H1 (cell line): Measurements from ENCODE around the gene SMOC2. TPM values are rescaled to one million over a fixed set of nuclear protein-coding genes. Genes with fewer than 3 reads are reported as not detected.

Experiments
- CTCF ChIA-PET: fragments of 300-600 bp; sonication (Branson Sonifier 250); formaldehyde crosslinking; loops from one replicate; lab custom pipeline; 2021; ENCODE audit not compliant: partially characterized antibody; lab: Charles Lee
- POLR2A ChIA-PET: fragments of 300-600 bp; sonication (Branson Sonifier 250); formaldehyde crosslinking; loops from one replicate; lab custom pipeline; 2021; ENCODE audit warnings: inconsistent platforms; ENCODE audit not compliant: partially characterized antibody; lab: Charles Lee
- DNase-seq, 2 experiments: peaks; one replicate each; pipeline versions ENCODE4 v3.0.0 to v3.0.0-alpha.2; 2010 to 2022; ENCODE audit warnings: low spot score in 2 of 2, low read depth in 1 of 2, mixed read lengths in 1 of 2
- FAIRE-seq: peaks from 2 replicates; lab custom pipeline; 2011; peaks lifted over from hg19 to GRCh38; lab: Jason Lieb, UNC
- H2AFZ ChIP-seq: 2 replicates; pipeline ENCODE4 v1.8.1; 2012; ENCODE audit warnings: low read length, inconsistent platforms
- H2AK5ac ChIP-seq: 2 replicates; pipeline ENCODE4 v1.6.1; 2013; ENCODE audit warnings: low read depth, low read length
- H2BK120ac ChIP-seq: replicated peaks from 2 replicates; pipeline ENCODE3; 2013; ENCODE audit warnings: low read depth, low read length, inconsistent platforms
- H2BK12ac ChIP-seq: 2 replicates; pipeline ENCODE4 v1.6.1; 2013; ENCODE audit warnings: low read depth, low read length
- H2BK15ac ChIP-seq: 2 replicates; pipeline ENCODE4 v1.6.1; 2013; ENCODE audit warnings: low read length
- H2BK20ac ChIP-seq: 2 replicates; pipeline ENCODE4 v1.6.1; 2013; ENCODE audit warnings: low read length
- H2BK5ac ChIP-seq: 2 replicates; pipeline ENCODE4 v1.6.1; 2013; ENCODE audit warnings: low read depth, low read length
- H3K14ac ChIP-seq: 2 replicates; pipeline ENCODE4 v1.6.1; 2013; ENCODE audit warnings: inconsistent platforms; ENCODE audit not compliant: insufficient read length
- H3K18ac ChIP-seq: 2 replicates; pipeline ENCODE4 v1.6.1; 2013; ENCODE audit warnings: low read length; ENCODE audit errors: extremely low read depth
- H3K23ac ChIP-seq: 2 replicates; pipeline ENCODE4 v1.6.1; 2013; ENCODE audit warnings: inconsistent platforms; ENCODE audit not compliant: insufficient read length
- H3K23me2 ChIP-seq: 2 replicates; pipeline ENCODE4 v1.6.1; 2013; ENCODE audit warnings: low read depth, low read length
- H3K27ac ChIP-seq: 2 replicates; pipeline ENCODE4 v1.6.1; 2011; ENCODE audit warnings: low read depth, low read length, inconsistent platforms
- H3K27me3 ChIP-seq, 4 experiments: replicated peaks in 1 of 4; 1 replicate in 1 of 4; 2 replicates in 3 of 4; pipeline versions ENCODE4 v1.6.1 to v1.8.1; 2011 to 2013; ENCODE audit warnings: low read length in 3 of 4, mild to moderate bottlenecking in 3 of 4, inconsistent platforms in 2 of 4, mixed read lengths in 2 of 4, moderate library complexity in 1 of 4; ENCODE audit not compliant: control insufficient read depth in 3 of 4, insufficient read depth in 3 of 4; ENCODE audit errors: extremely low read depth in 1 of 4
- H3K36me3 ChIP-seq, 4 experiments: 2 replicates each; pipeline versions ENCODE4 v1.6.1 to v1.8.1; 2011 to 2013; ENCODE audit warnings: mild to moderate bottlenecking in 4 of 4, low read length in 3 of 4, moderate library complexity in 2 of 4, control low read depth in 1 of 4, inconsistent platforms in 1 of 4; ENCODE audit not compliant: insufficient read depth in 4 of 4, control insufficient read depth in 2 of 4
- H3K4ac ChIP-seq: replicated peaks from 2 replicates; pipeline ENCODE3; 2013; ENCODE audit warnings: low read length, low read depth, mixed read lengths, inconsistent platforms; ENCODE audit not compliant: insufficient read length
- H3K4me1 ChIP-seq, 4 experiments: replicated peaks in 1 of 4; 1 replicate in 1 of 4; 2 replicates in 3 of 4; pipeline versions ENCODE4 v1.6.1 to v1.8.1; 2011 to 2013; ENCODE audit warnings: low read length in 3 of 4, inconsistent platforms in 2 of 4, mixed read lengths in 1 of 4; ENCODE audit not compliant: insufficient read depth in 4 of 4, control insufficient read depth in 3 of 4
- H3K4me2 ChIP-seq, 2 experiments: 2 replicates each; pipeline versions ENCODE4 v1.6.1 to v1.8.1; 2011 to 2013; ENCODE audit warnings: low read depth in 2 of 2, low read length in 2 of 2, control low read depth in 1 of 2, inconsistent platforms in 1 of 2, mild to moderate bottlenecking in 1 of 2; ENCODE audit not compliant: insufficient read depth in 1 of 2
- H3K4me3 ChIP-seq, 4 experiments: fragments of 200-600, 300-600 bp in 1 of 4; sonication (generic), shearing (Covaris generic), sonication (Bioruptor Twin) in 1 of 4; 2 replicates each; pipeline versions ENCODE4 v1.5.1 to v1.8.1; 2011 to 2016; ENCODE audit warnings: low read length in 4 of 4, low read depth in 3 of 4, control low read depth in 2 of 4, inconsistent platforms in 2 of 4, mild to moderate bottlenecking in 2 of 4, mixed read lengths in 1 of 4, moderate library complexity in 1 of 4; ENCODE audit not compliant: insufficient read depth in 2 of 4; ENCODE audit errors: extremely low read depth in 1 of 4
- H3K56ac ChIP-seq: replicated peaks from 2 replicates; pipeline ENCODE3; 2013; ENCODE audit warnings: low read depth, mild to moderate bottlenecking, mixed read lengths, low read length, inconsistent platforms; ENCODE audit not compliant: insufficient read length
- H3K79me1 ChIP-seq: 2 replicates; pipeline ENCODE4 v1.6.1; 2013; ENCODE audit warnings: low read depth, low read length, control low read depth
- H3K79me2 ChIP-seq, 2 experiments: 2 replicates each; pipeline versions ENCODE4 v1.6.1 to v1.8.1; 2012 to 2013; ENCODE audit warnings: low read length in 2 of 2, mild to moderate bottlenecking in 2 of 2, inconsistent platforms in 1 of 2; ENCODE audit not compliant: insufficient read depth in 2 of 2, control insufficient read depth in 1 of 2
- H3K9ac ChIP-seq, 4 experiments: replicated peaks in 1 of 4; 1 replicate in 1 of 4; 2 replicates in 3 of 4; pipeline versions ENCODE4 v1.6.1 to v1.8.1; 2011 to 2013; ENCODE audit warnings: low read depth in 3 of 4, low read length in 3 of 4, control low read depth in 2 of 4, mild to moderate bottlenecking in 2 of 4, moderate library complexity in 2 of 4, inconsistent platforms in 1 of 4; ENCODE audit errors: extremely low read depth in 1 of 4
- H3K9me3 ChIP-seq, 2 experiments: 2 replicates each; pipeline versions ENCODE4 v1.6.1 to v1.8.1; 2012 to 2013; ENCODE audit warnings: mild to moderate bottlenecking in 2 of 2, moderate library complexity in 2 of 2, control low read depth in 1 of 2, inconsistent platforms in 1 of 2, low read depth in 1 of 2, low read length in 1 of 2, mixed read lengths in 1 of 2; ENCODE audit not compliant: insufficient read depth in 2 of 2
- H4K20me1 ChIP-seq, 2 experiments: replicated peaks in 1 of 2; 2 replicates each; pipeline versions ENCODE3 to v1.8.1; 2011 to 2013; ENCODE audit warnings: inconsistent platforms in 2 of 2, low read length in 2 of 2, mild to moderate bottlenecking in 1 of 2; ENCODE audit not compliant: insufficient read depth in 2 of 2, control insufficient read depth in 1 of 2
- H4K5ac ChIP-seq: 2 replicates; pipeline ENCODE4 v1.6.1; 2013; ENCODE audit warnings: low read length, low read depth, mixed read lengths, inconsistent platforms; ENCODE audit not compliant: insufficient read length
- H4K8ac ChIP-seq: 2 replicates; pipeline ENCODE4 v1.8.0; 2013; ENCODE audit warnings: mild to moderate bottlenecking, moderate library complexity, low read length, inconsistent platforms; ENCODE audit not compliant: insufficient read depth; ENCODE audit errors: extremely low read depth
- H4K91ac ChIP-seq: replicated peaks from 2 replicates; pipeline ENCODE3; 2013; ENCODE audit warnings: low read length, mixed read lengths, inconsistent platforms; ENCODE audit not compliant: insufficient read length
- FOSL1 ChIP-seq: IDR thresholded peaks from 2 replicates; pipeline ENCODE4 v1.6.1; 2011; ENCODE audit warnings: mild to moderate bottlenecking, low read depth, low read length, moderate library complexity; ENCODE audit not compliant: insufficient read depth
- HDAC2 ChIP-seq, 2 experiments: fragments of 300-600 bp in 1 of 2; sonication (generic) in 1 of 2; IDR thresholded peaks; 2 replicates each; pipeline ENCODE4 v1.6.1; 2011 to 2012; ENCODE audit warnings: low read depth in 2 of 2, low read length in 2 of 2, mild to moderate bottlenecking in 2 of 2, moderate library complexity in 2 of 2, borderline replicate concordance in 1 of 2, inconsistent platforms in 1 of 2
- NANOG ChIP-seq: IDR thresholded peaks from 2 replicates; pipeline ENCODE4 v1.6.1; 2011; ENCODE audit warnings: low read length, low read depth, mild to moderate bottlenecking, inconsistent platforms; ENCODE audit not compliant: insufficient read depth, poor library complexity, severe bottlenecking
- PHF8 ChIP-seq: fragments of 200-600 bp; sonication (generic); conservative IDR thresholded peaks from 2 replicates; pipeline ENCODE4 v1.7.1; 2012; ENCODE audit warnings: low read depth, mild to moderate bottlenecking, inconsistent platforms, low read length, moderate library complexity
- POLR2A ChIP-seq, 2 experiments: IDR thresholded peaks; 1 replicate in 1 of 2; 2 replicates in 1 of 2; pipeline ENCODE4 v1.6.1; 2011; ENCODE audit warnings: low read depth in 2 of 2, low read length in 2 of 2, mild to moderate bottlenecking in 2 of 2; ENCODE audit errors: control extremely low read depth in 1 of 2
- RFX5 ChIP-seq: IDR thresholded peaks from 2 replicates; pipeline ENCODE4 v1.6.1; 2011; ENCODE audit warnings: low read depth, low read length, improper control_type of control experiment, borderline replicate concordance
- SIRT6 ChIP-seq: IDR thresholded peaks from one replicate; pipeline ENCODE4 v1.7.1; 2012; ENCODE audit warnings: low read length, inconsistent platforms
- SIX5 ChIP-seq: IDR thresholded peaks from 2 replicates; pipeline ENCODE4 v1.6.1; 2011; ENCODE audit warnings: mild to moderate bottlenecking, low read depth, low read length
- SP1 ChIP-seq: IDR thresholded peaks from 2 replicates; pipeline ENCODE4 v1.6.1; 2011; ENCODE audit warnings: low read depth, low read length
- TAF7 ChIP-seq: optimal IDR thresholded peaks from 2 replicates; pipeline ENCODE3; 2011; ENCODE audit warnings: low read depth, mild to moderate bottlenecking, inconsistent platforms, low read length, moderate library complexity, borderline replicate concordance
- WGBS, 2 experiments: shearing (Covaris generic) in 1 of 2; methylation state at CpG; one replicate each; pipeline versions ENCODE4 v1.1.6 to v1.1.7; 2013 to 2015; ENCODE audit warnings: low lambda C conversion rate in 2 of 2, mixed read lengths in 2 of 2, inconsistent platforms in 1 of 2, low coverage in 1 of 2, missing lambda C conversion rate in 1 of 2; ENCODE audit not compliant: insufficient replicate concordance in 2 of 2, insufficient coverage in 1 of 2, insufficient read length in 1 of 2; ENCODE audit errors: extremely low coverage in 1 of 2, missing lambda C conversion rate in 1 of 2; 5-methylcytosine and 5-hydroxymethylcytosine counted together
- polyA plus RNA-seq, 7 experiments: library from polyadenylated mRNA; depleted of rRNA in 3 of 7; stranded (reverse) in 5 of 7; unstranded in 2 of 7; fragments of >200 nt in 5 of 7; fragments of 200-250 nt in 2 of 7; gene quantifications; 1 replicate in 5 of 7; 2 replicates in 1 of 7; 4 replicates in 1 of 7; pipeline versions ENCODE4 v1.2.1 to v1.2.3, GENCODE V29; 2011 to 2013; ENCODE audit warnings: missing spikeins in 2 of 7, mixed read lengths in 2 of 7
- total RNA-seq: library from RNA; stranded (reverse); fragmentation: NEBNext Ultra II Directional; extraction: Animal tissue kit (Norgen Biotek cat#: 25700); gene quantifications from 2 replicates; pipeline ENCODE4 v1.2.1, GENCODE V29; 2021
- TF ChIP-seq, protein P1 (sequence below): IDR thresholded peaks from 2 replicates; pipeline ENCODE4 v1.6.1; 2012; ENCODE audit warnings: inconsistent platforms

Gene SMOC2
- total and polyA plus RNA-seq, 2 of the 8 experiments (the other 6 are each of a cell fraction or from before 2014, with no cell fraction given): 7.7 to 8.5 TPM

GRCh38 chr6:168708526-168708925 is 267.5 kb downstream of the SMOC2 start:
- 0 out of 7 replicates have a peak, but pooled peaks cover 0 to 2% (median 0%) of the 10 kb centered on the region in 4 experiments for H3K27me3 ChIP-seq
- WGBS, 2 experiments: 73% methylated on average over 5 of the region's 5 CpGs; no CpG with 5 or more reads in 1 of the 2 experiments
- no peak overlapping the region for H2AK5ac ChIP-seq
- H4K91ac ChIP-seq: no peak overlapping the region
- no peak overlapping the region for H3K56ac ChIP-seq
- H4K20me1 ChIP-seq: no peaks in the 10 kb centered on the region
- POLR2A ChIA-PET: interaction anchor here (0.8 kb wide), 1 partner anchor 21 kb away, joined by 3 read pairs; no protein-coding TSS in a partner anchor
- H3K79me1 ChIP-seq: no peaks in the 10 kb centered on the region
- no peak overlapping the region for H2AFZ ChIP-seq
- no peak overlapping the region for H2BK20ac ChIP-seq
- H2BK120ac ChIP-seq: no peak overlapping the region
- H2BK12ac ChIP-seq: no peak overlapping the region
- H3K9ac ChIP-seq: no peak overlapping the region
- DNase-seq: no peak
- no peak overlapping the region for H3K4ac ChIP-seq
- H2BK15ac ChIP-seq: no peak overlapping the region
- no peak overlapping the region for H4K8ac ChIP-seq
- H3K18ac ChIP-seq: no peak overlapping the region
- peaks cover 0 to 3% (median 1%) of the 10 kb centered on the region in 4 experiments; a peak in 1 of 7 replicates for H3K4me1 ChIP-seq
- peaks cover 10 to 14% of the 10 kb centered on the region in 2 experiments; a peak in 3 of 4 replicates for H3K9me3 ChIP-seq
- no peak for FAIRE-seq
- no peak overlapping the region for H3K23ac ChIP-seq
- H3K36me3 ChIP-seq: no peaks in the 10 kb centered on the region
- H3K4me3 ChIP-seq: no peak overlapping the region
- no peak overlapping the region for H3K27ac ChIP-seq
- no peaks in the 10 kb centered on the region for H3K79me2 ChIP-seq
- no peak overlapping the region for H3K14ac ChIP-seq
- no peak overlapping the region for H3K4me2 ChIP-seq
- H2BK5ac ChIP-seq: no peak overlapping the region
- no peak overlapping the region for H4K5ac ChIP-seq
- CTCF ChIA-PET: no interaction called here
- no peaks in the 10 kb centered on the region for H3K23me2 ChIP-seq
- no peak for TF ChIP-seq SIX5
- no peak for TF ChIP-seq RFX5
- no peak for TF ChIP-seq PHF8
- no peak for TF ChIP-seq SIRT6
- no peak for TF ChIP-seq TAF7
- TF ChIP-seq POLR2A (IDR thresholded peaks at IDR 0.05; ENCODE audit: control extremely low read depth in 1 of 2, low read depth in 2 of 2, low read length in 2 of 2): no peak
- no peak for TF ChIP-seq SP1
- no peak for TF ChIP-seq HDAC2 (IDR thresholded peaks at IDR 0.05; ENCODE audit: borderline replicate concordance in 1 of 2, low read depth in 2 of 2, low read length in 2 of 2)
- no peak for TF ChIP-seq NANOG
- TF ChIP-seq, protein P1, sequence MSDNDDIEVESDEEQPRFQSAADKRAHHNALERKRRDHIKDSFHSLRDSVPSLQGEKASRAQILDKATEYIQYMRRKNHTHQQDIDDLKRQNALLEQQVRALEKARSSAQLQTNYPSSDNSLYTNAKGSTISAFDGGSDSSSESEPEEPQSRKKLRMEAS: no peak
- TF ChIP-seq FOSL1: no peak
